H1 (cell line): ENCODE data around the gene NUDT3. TPM values are rescaled to one million over a fixed set of nuclear protein-coding genes. Genes with fewer than 3 reads are reported as not detected.

Experiments used
- CTCF ChIA-PET: fragments of 300-600 bp; sonication (Branson Sonifier 250); formaldehyde crosslinking; loops from one replicate; lab custom pipeline; 2021; ENCODE audit not compliant: partially characterized antibody; lab: Charles Lee
- POLR2A ChIA-PET: fragments of 300-600 bp; sonication (Branson Sonifier 250); formaldehyde crosslinking; loops from one replicate; lab custom pipeline; 2021; ENCODE audit warnings: inconsistent platforms; ENCODE audit not compliant: partially characterized antibody; lab: Charles Lee
- DNase-seq, 2 experiments: peaks; one replicate each; pipeline versions ENCODE4 v3.0.0 to v3.0.0-alpha.2; 2010 to 2022; ENCODE audit warnings: low spot score in 2 of 2, low read depth in 1 of 2, mixed read lengths in 1 of 2
- FAIRE-seq: peaks from 2 replicates; lab custom pipeline; 2011; peaks lifted over from hg19 to GRCh38; lab: Jason Lieb, UNC
- H2AFZ ChIP-seq: 2 replicates; pipeline ENCODE4 v1.8.1; 2012; ENCODE audit warnings: low read length, inconsistent platforms
- H2AK5ac ChIP-seq: 2 replicates; pipeline ENCODE4 v1.6.1; 2013; ENCODE audit warnings: low read depth, low read length
- H2BK120ac ChIP-seq: replicated peaks from 2 replicates; pipeline ENCODE3; 2013; ENCODE audit warnings: low read depth, low read length, inconsistent platforms
- H2BK12ac ChIP-seq: 2 replicates; pipeline ENCODE4 v1.6.1; 2013; ENCODE audit warnings: low read depth, low read length
- H2BK15ac ChIP-seq: 2 replicates; pipeline ENCODE4 v1.6.1; 2013; ENCODE audit warnings: low read length
- H2BK20ac ChIP-seq: 2 replicates; pipeline ENCODE4 v1.6.1; 2013; ENCODE audit warnings: low read length
- H2BK5ac ChIP-seq: 2 replicates; pipeline ENCODE4 v1.6.1; 2013; ENCODE audit warnings: low read depth, low read length
- H3K14ac ChIP-seq: 2 replicates; pipeline ENCODE4 v1.6.1; 2013; ENCODE audit warnings: inconsistent platforms; ENCODE audit not compliant: insufficient read length
- H3K18ac ChIP-seq: 2 replicates; pipeline ENCODE4 v1.6.1; 2013; ENCODE audit warnings: low read length; ENCODE audit errors: extremely low read depth
- H3K23ac ChIP-seq: 2 replicates; pipeline ENCODE4 v1.6.1; 2013; ENCODE audit warnings: inconsistent platforms; ENCODE audit not compliant: insufficient read length
- H3K23me2 ChIP-seq: 2 replicates; pipeline ENCODE4 v1.6.1; 2013; ENCODE audit warnings: low read depth, low read length
- H3K27ac ChIP-seq: 2 replicates; pipeline ENCODE4 v1.6.1; 2011; ENCODE audit warnings: low read depth, low read length, inconsistent platforms
- H3K27me3 ChIP-seq, 4 experiments: replicated peaks in 1 of 4; 1 replicate in 1 of 4; 2 replicates in 3 of 4; pipeline versions ENCODE4 v1.6.1 to v1.8.1; 2011 to 2013; ENCODE audit warnings: low read length in 3 of 4, mild to moderate bottlenecking in 3 of 4, inconsistent platforms in 2 of 4, mixed read lengths in 2 of 4, moderate library complexity in 1 of 4; ENCODE audit not compliant: control insufficient read depth in 3 of 4, insufficient read depth in 3 of 4; ENCODE audit errors: extremely low read depth in 1 of 4
- H3K36me3 ChIP-seq, 4 experiments: 2 replicates each; pipeline versions ENCODE4 v1.6.1 to v1.8.1; 2011 to 2013; ENCODE audit warnings: mild to moderate bottlenecking in 4 of 4, low read length in 3 of 4, moderate library complexity in 2 of 4, control low read depth in 1 of 4, inconsistent platforms in 1 of 4; ENCODE audit not compliant: insufficient read depth in 4 of 4, control insufficient read depth in 2 of 4
- H3K4ac ChIP-seq: replicated peaks from 2 replicates; pipeline ENCODE3; 2013; ENCODE audit warnings: low read length, low read depth, mixed read lengths, inconsistent platforms; ENCODE audit not compliant: insufficient read length
- H3K4me1 ChIP-seq, 4 experiments: replicated peaks in 1 of 4; 1 replicate in 1 of 4; 2 replicates in 3 of 4; pipeline versions ENCODE4 v1.6.1 to v1.8.1; 2011 to 2013; ENCODE audit warnings: low read length in 3 of 4, inconsistent platforms in 2 of 4, mixed read lengths in 1 of 4; ENCODE audit not compliant: insufficient read depth in 4 of 4, control insufficient read depth in 3 of 4
- H3K4me2 ChIP-seq, 2 experiments: 2 replicates each; pipeline versions ENCODE4 v1.6.1 to v1.8.1; 2011 to 2013; ENCODE audit warnings: low read depth in 2 of 2, low read length in 2 of 2, control low read depth in 1 of 2, inconsistent platforms in 1 of 2, mild to moderate bottlenecking in 1 of 2; ENCODE audit not compliant: insufficient read depth in 1 of 2
- H3K4me3 ChIP-seq, 4 experiments: fragments of 200-600, 300-600 bp in 1 of 4; sonication (generic), shearing (Covaris generic), sonication (Bioruptor Twin) in 1 of 4; 2 replicates each; pipeline versions ENCODE4 v1.5.1 to v1.8.1; 2011 to 2016; ENCODE audit warnings: low read length in 4 of 4, low read depth in 3 of 4, control low read depth in 2 of 4, inconsistent platforms in 2 of 4, mild to moderate bottlenecking in 2 of 4, mixed read lengths in 1 of 4, moderate library complexity in 1 of 4; ENCODE audit not compliant: insufficient read depth in 2 of 4; ENCODE audit errors: extremely low read depth in 1 of 4
- H3K56ac ChIP-seq: replicated peaks from 2 replicates; pipeline ENCODE3; 2013; ENCODE audit warnings: low read depth, mild to moderate bottlenecking, mixed read lengths, low read length, inconsistent platforms; ENCODE audit not compliant: insufficient read length
- H3K79me1 ChIP-seq: 2 replicates; pipeline ENCODE4 v1.6.1; 2013; ENCODE audit warnings: low read depth, low read length, control low read depth
- H3K79me2 ChIP-seq, 2 experiments: 2 replicates each; pipeline versions ENCODE4 v1.6.1 to v1.8.1; 2012 to 2013; ENCODE audit warnings: low read length in 2 of 2, mild to moderate bottlenecking in 2 of 2, inconsistent platforms in 1 of 2; ENCODE audit not compliant: insufficient read depth in 2 of 2, control insufficient read depth in 1 of 2
- H3K9ac ChIP-seq, 4 experiments: replicated peaks in 1 of 4; 1 replicate in 1 of 4; 2 replicates in 3 of 4; pipeline versions ENCODE4 v1.6.1 to v1.8.1; 2011 to 2013; ENCODE audit warnings: low read depth in 3 of 4, low read length in 3 of 4, control low read depth in 2 of 4, mild to moderate bottlenecking in 2 of 4, moderate library complexity in 2 of 4, inconsistent platforms in 1 of 4; ENCODE audit errors: extremely low read depth in 1 of 4
- H3K9me3 ChIP-seq, 2 experiments: 2 replicates each; pipeline versions ENCODE4 v1.6.1 to v1.8.1; 2012 to 2013; ENCODE audit warnings: mild to moderate bottlenecking in 2 of 2, moderate library complexity in 2 of 2, control low read depth in 1 of 2, inconsistent platforms in 1 of 2, low read depth in 1 of 2, low read length in 1 of 2, mixed read lengths in 1 of 2; ENCODE audit not compliant: insufficient read depth in 2 of 2
- H4K20me1 ChIP-seq, 2 experiments: replicated peaks in 1 of 2; 2 replicates each; pipeline versions ENCODE3 to v1.8.1; 2011 to 2013; ENCODE audit warnings: inconsistent platforms in 2 of 2, low read length in 2 of 2, mild to moderate bottlenecking in 1 of 2; ENCODE audit not compliant: insufficient read depth in 2 of 2, control insufficient read depth in 1 of 2
- H4K5ac ChIP-seq: 2 replicates; pipeline ENCODE4 v1.6.1; 2013; ENCODE audit warnings: low read length, low read depth, mixed read lengths, inconsistent platforms; ENCODE audit not compliant: insufficient read length
- H4K8ac ChIP-seq: 2 replicates; pipeline ENCODE4 v1.8.0; 2013; ENCODE audit warnings: mild to moderate bottlenecking, moderate library complexity, low read length, inconsistent platforms; ENCODE audit not compliant: insufficient read depth; ENCODE audit errors: extremely low read depth
- H4K91ac ChIP-seq: replicated peaks from 2 replicates; pipeline ENCODE3; 2013; ENCODE audit warnings: low read length, mixed read lengths, inconsistent platforms; ENCODE audit not compliant: insufficient read length
- ATF3 ChIP-seq: IDR thresholded peaks from 2 replicates; pipeline ENCODE4 v1.6.1; 2011; ENCODE audit warnings: low read depth, mild to moderate bottlenecking, low read length; ENCODE audit not compliant: insufficient read depth
- CTBP2 ChIP-seq: IDR thresholded peaks from 2 replicates; pipeline ENCODE4 v1.7.0; 2011; ENCODE audit warnings: borderline replicate concordance, mild to moderate bottlenecking, moderate library complexity, mixed read lengths, low read length; ENCODE audit not compliant: insufficient read depth, insufficient read length
- EP300 ChIP-seq, 2 experiments: IDR thresholded peaks; 1 replicate in 1 of 2; 2 replicates in 1 of 2; pipeline ENCODE4 v1.6.1; 2011 to 2012; ENCODE audit warnings: low read depth in 2 of 2, low read length in 2 of 2, mild to moderate bottlenecking in 2 of 2, borderline replicate concordance in 1 of 2, inconsistent platforms in 1 of 2, moderate library complexity in 1 of 2
- GABPA ChIP-seq: IDR thresholded peaks from 2 replicates; pipeline ENCODE4 v1.6.1; 2011; ENCODE audit warnings: mild to moderate bottlenecking, low read length, moderate library complexity, borderline replicate concordance; ENCODE audit not compliant: insufficient read depth
- JUN ChIP-seq: IDR thresholded peaks from 2 replicates; pipeline ENCODE4 v1.6.1; 2011; ENCODE audit warnings: low read depth, mild to moderate bottlenecking, improper control_type of control experiment, low read length
- JUND ChIP-seq: IDR thresholded peaks from 2 replicates; pipeline ENCODE4 v1.6.1; 2011; ENCODE audit warnings: mild to moderate bottlenecking, improper control_type of control experiment, low read length
- KDM5A ChIP-seq: fragments of 200-600 bp; IDR thresholded peaks from 2 replicates; pipeline ENCODE4 v1.7.1; 2012; ENCODE audit warnings: mild to moderate bottlenecking, low read length, inconsistent platforms, mixed read lengths
- RFX5 ChIP-seq: IDR thresholded peaks from 2 replicates; pipeline ENCODE4 v1.6.1; 2011; ENCODE audit warnings: low read depth, low read length, improper control_type of control experiment, borderline replicate concordance
- SAP30 ChIP-seq: fragments of 300-600 bp; sonication (generic); IDR thresholded peaks from 2 replicates; pipeline ENCODE4 v1.7.1; 2012; ENCODE audit warnings: low read length, moderate library complexity, mild to moderate bottlenecking, inconsistent platforms; ENCODE audit not compliant: insufficient read depth, insufficient replicate concordance
- SP2 ChIP-seq: IDR thresholded peaks from 2 replicates; pipeline ENCODE4 v1.6.1; 2012; ENCODE audit warnings: mild to moderate bottlenecking, low read length, inconsistent platforms
- TAF7 ChIP-seq: optimal IDR thresholded peaks from 2 replicates; pipeline ENCODE3; 2011; ENCODE audit warnings: low read depth, mild to moderate bottlenecking, inconsistent platforms, low read length, moderate library complexity, borderline replicate concordance
- YY1 ChIP-seq: IDR thresholded peaks from 2 replicates; pipeline ENCODE4 v1.6.1; 2011; ENCODE audit warnings: low read depth, mild to moderate bottlenecking, low read length
- WGBS, 2 experiments: shearing (Covaris generic) in 1 of 2; methylation state at CpG; one replicate each; pipeline versions ENCODE4 v1.1.6 to v1.1.7; 2013 to 2015; ENCODE audit warnings: low lambda C conversion rate in 2 of 2, mixed read lengths in 2 of 2, inconsistent platforms in 1 of 2, low coverage in 1 of 2, missing lambda C conversion rate in 1 of 2; ENCODE audit not compliant: insufficient replicate concordance in 2 of 2, insufficient coverage in 1 of 2, insufficient read length in 1 of 2; ENCODE audit errors: extremely low coverage in 1 of 2, missing lambda C conversion rate in 1 of 2; 5-methylcytosine and 5-hydroxymethylcytosine counted together
- polyA plus RNA-seq, 7 experiments: library from polyadenylated mRNA; depleted of rRNA in 3 of 7; stranded (reverse) in 5 of 7; unstranded in 2 of 7; fragments of >200 nt in 5 of 7; fragments of 200-250 nt in 2 of 7; gene quantifications; 1 replicate in 5 of 7; 2 replicates in 1 of 7; 4 replicates in 1 of 7; pipeline versions ENCODE4 v1.2.1 to v1.2.3, GENCODE V29; 2011 to 2013; ENCODE audit warnings: missing spikeins in 2 of 7, mixed read lengths in 2 of 7
- total RNA-seq: library from RNA; stranded (reverse); fragmentation: NEBNext Ultra II Directional; extraction: Animal tissue kit (Norgen Biotek cat#: 25700); gene quantifications from 2 replicates; pipeline ENCODE4 v1.2.1, GENCODE V29; 2021

Gene NUDT3
- total and polyA plus RNA-seq, 2 of the 8 experiments (the other 6 are each of a cell fraction or from before 2014, with no cell fraction given): 14.1 to 36.9 TPM

- peaks cover 0 to 3% (median 0%) of the 10 kb centered on the region in 4 experiments; a peak in 1 of 7 replicates for H3K4me1 ChIP-seq
- no peak for FAIRE-seq
- POLR2A ChIA-PET: no interaction called here
- no peaks in the 10 kb centered on the region for H3K36me3 ChIP-seq
- DNase-seq: no peak
- H3K23me2 ChIP-seq: no peaks in the 10 kb centered on the region
- H3K79me1 ChIP-seq: no peaks in the 10 kb centered on the region; the same call in 1 of the 2 replicates
- H2BK120ac ChIP-seq: no peak overlapping the region
- no peak overlapping the region for H3K4me2 ChIP-seq
- H2AK5ac ChIP-seq: no peak overlapping the region
- no peak overlapping the region for H3K56ac ChIP-seq
- no peak overlapping the region for H2AFZ ChIP-seq
- H2BK5ac ChIP-seq: no peak overlapping the region
- no peak overlapping the region for H3K23ac ChIP-seq
- H3K4ac ChIP-seq: no peak overlapping the region
- no peak overlapping the region for H2BK20ac ChIP-seq
- WGBS, 2 experiments: 84% methylated on average over 3 of the region's 3 CpGs; no CpG with 5 or more reads in 1 of the 2 experiments
- peaks cover 0 to 3% of the 10 kb centered on the region in 2 experiments for H4K20me1 ChIP-seq
- no peaks in the 10 kb centered on the region for H3K9me3 ChIP-seq
- H3K18ac ChIP-seq: no peak overlapping the region
- H3K4me3 ChIP-seq: no peak overlapping the region
- H2BK15ac ChIP-seq: no peak overlapping the region
- no peak overlapping the region for H3K14ac ChIP-seq
- no peak overlapping the region for H4K8ac ChIP-seq
- H4K5ac ChIP-seq: no peak overlapping the region
- no peak overlapping the region for H4K91ac ChIP-seq
- H2BK12ac ChIP-seq: no peak overlapping the region
- CTCF ChIA-PET: no interaction called here
- H3K27me3 ChIP-seq: no peaks in the 10 kb centered on the region
- no peak overlapping the region for H3K27ac ChIP-seq
- H3K9ac ChIP-seq: no peak overlapping the region
- H3K79me2 ChIP-seq: peaks cover 0 to 40% of the 10 kb centered on the region in 2 experiments; a peak in 3 of 4 replicates
- TF ChIP-seq YY1 (no peak), CTBP2 (no peak), RFX5 (no peak), JUND (no peak), JUN (no peak), SP2 (no peak), SAP30 (no peak), TAF7 (no peak), GABPA (no peak), EP300 (IDR thresholded peaks at IDR 0.05; ENCODE audit: borderline replicate concordance in 1 of 2, low read depth in 2 of 2, low read length in 2 of 2) (no peak), ATF3 (no peak), KDM5A (no peak)
Observed at GRCh38 chr6:34355889-34356288, 36.6 kb downstream of the NUDT3 start.
